HG02840 (cell line): ENCODE measurements around the gene PRKAG3.

Source experiments
- ATAC-seq: cut with Tn5 transposase; IDR thresholded peaks from one replicate; pipeline ENCODE4 v1.9.1; 2021; ENCODE audit warnings: mild to moderate bottlenecking, moderate library complexity, moderate number of reproducible peaks; ENCODE audit not compliant: unreplicated experiment, low FRiP score

The PRKAG3 gene

DNA sequence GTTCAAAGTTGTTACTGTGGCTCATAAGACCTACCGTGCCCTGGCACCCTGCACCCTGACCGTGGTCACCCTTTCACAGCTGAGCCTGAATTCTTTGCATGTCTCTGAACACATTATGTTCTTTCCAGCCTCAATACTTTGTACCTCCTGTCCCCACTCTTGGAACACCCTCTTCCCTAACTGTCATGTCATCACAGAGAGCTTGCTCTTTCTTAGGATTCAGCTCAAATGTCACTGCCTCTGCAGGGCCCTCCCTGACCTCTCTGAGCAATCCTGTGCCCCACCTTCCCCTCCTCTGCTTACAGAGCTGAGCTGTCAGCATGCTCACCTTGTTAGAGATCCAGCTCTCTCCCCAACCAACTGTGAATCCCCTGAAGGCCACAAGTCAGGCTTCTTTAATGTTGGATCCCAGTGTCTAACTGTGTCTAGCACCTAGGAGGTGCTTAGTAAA, 15.0 kb downstream of the PRKAG3 start:
- ATAC-seq = no peak

DNA sequence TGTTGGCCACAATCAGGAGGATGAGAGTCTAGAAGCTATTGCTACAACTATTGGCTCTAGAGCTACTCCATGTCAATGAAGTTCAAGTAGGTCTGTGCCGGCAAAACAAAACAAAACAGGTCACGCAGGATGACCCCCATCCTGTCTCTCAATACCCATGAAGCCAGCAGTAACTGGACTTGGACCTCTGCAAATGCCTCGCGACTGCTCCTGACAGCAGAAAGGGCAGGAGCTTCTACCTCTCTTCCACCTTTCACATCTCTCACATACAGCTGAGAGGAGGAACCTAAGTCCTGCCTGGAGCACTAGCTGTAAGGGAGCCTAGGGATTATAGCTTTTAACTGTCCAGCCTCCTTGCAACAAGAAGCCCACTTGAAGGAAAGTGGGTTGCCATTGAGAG, 16.0 kb downstream of the PRKAG3 start:
- ATAC-seq = no peak

DNA sequence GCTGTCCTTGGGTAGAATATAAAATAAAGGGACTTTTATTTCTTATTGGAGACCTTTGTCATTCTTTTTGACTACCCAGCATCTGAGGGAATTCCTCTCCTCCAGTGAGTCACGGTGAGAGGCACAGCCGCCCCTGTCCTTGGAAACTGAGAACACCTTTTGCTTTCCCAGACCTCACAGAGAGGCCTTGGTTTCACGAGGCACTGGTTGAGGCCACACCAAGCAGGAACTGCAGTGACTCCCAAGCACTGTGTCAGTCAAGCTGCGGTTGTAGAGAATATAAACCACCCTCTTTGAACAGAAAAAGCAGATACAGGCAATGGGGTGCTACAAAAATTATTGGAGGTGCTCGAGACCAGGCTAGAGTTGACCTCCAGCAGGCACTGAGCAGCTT, 16.4 kb downstream of the PRKAG3 start:
- ATAC-seq = no peak

DNA sequence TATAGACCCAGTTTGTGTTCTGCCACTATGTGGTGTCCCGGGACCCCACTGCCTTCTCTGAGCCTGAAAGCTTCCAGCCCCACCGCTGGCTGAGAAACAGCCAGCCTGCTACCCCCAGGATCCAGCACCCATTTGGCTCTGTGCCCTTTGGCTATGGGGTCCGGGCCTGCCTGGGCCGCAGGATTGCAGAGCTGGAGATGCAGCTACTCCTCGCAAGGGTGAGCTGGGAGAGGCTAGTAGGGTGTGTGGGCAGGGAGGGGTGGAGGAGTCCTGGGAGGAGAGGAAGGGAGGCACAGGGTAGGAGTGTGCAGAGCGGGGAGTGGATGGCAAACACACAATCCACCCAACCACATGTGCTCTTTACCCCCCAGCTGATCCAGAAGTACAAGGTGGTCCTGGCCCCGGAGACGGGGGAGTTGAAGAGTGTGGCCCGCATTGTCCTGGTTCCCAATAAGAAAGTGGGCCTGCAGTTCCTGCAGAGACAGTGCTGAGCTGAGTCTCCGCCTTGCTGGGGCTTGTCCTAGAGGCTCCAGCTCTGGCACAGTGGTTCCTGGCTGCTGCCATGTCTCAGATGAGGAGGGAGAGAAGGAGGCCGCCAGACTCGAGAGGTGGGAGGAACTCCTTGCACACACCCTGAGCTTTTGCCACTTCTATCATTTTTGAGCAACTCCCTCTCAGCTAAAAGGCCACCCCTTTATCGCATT, 16.9 kb downstream of the PRKAG3 start:
- ATAC-seq = no peak

DNA sequence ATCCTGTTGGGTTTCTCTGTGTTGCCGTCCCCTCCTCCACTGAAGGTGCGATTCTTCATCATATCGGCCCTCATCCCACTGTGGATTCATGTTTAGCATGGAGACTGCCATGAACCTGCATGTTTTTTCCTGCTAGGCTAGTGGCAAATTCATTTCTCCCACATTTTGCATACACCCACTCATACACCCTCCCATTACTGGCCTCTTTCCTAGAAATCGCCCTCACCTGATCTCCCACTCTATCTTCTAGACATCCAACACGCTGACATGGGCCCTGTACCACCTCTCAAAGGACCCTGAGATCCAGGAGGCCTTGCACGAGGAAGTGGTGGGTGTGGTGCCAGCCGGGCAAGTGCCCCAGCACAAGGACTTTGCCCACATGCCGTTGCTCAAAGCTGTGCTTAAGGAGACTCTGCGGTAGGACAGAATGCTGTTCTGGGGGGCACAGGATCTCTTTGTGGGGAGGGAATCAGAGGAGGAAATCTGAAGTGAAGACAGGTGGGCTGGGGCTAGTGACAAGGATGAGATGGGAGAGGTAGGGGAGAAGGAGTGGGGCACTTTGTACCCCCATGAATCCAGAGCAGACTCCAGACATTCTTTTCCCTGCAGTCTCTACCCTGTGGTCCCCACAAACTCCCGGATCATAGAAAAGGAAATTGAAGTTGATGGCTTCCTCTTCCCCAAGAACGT, 17.7 kb downstream of the PRKAG3 start:
- ATAC-seq = no peak

DNA sequence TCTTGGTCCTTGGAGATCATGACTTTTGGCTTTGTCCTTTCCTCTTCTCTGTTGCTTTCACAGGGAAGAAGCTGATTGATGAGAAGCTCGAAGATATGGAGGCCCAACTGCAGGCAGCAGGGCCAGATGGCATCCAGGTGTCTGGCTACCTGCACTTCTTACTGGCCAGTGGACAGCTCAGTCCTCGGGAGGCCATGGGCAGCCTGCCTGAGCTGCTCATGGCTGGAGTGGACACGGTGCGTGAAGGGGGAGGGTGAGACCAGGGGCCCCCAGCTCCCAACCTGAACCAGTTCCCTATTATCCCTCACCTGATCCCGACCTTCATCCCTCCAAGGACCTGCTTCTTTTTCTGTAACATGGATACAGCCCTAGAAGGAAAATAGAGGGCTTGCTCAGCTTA, 18.7 kb downstream of the PRKAG3 start:
- ATAC-seq = no peak

DNA sequence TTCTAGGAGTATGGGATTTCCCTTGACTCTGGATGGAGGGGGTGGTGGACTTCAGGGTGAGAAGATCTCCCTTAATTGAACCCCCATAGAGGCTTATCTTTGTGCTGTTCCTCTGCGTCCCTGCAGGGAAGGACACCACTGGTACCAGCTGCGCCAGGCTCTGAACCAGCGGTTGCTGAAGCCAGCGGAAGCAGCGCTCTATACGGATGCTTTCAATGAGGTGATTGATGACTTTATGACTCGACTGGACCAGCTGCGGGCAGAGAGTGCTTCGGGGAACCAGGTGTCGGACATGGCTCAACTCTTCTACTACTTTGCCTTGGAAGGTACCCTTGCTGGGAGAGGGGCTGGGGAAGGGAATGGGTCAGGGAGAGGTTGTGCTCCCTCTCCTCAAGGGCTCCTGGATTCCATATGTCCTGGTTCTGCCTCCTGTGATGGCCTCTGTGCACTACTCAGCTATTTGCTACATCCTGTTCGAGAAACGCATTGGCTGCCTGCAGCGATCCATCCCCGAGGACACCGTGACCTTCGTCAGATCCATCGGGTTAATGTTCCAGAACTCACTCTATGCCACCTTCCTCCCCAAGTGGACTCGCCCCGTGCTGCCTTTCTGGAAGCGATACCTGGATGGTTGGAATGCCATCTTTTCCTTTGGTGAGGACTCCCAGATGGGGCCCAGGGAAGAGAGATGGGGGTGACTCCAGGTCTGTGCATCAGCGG, 19.3 kb downstream of the PRKAG3 start:
- no peak for ATAC-seq

DNA sequence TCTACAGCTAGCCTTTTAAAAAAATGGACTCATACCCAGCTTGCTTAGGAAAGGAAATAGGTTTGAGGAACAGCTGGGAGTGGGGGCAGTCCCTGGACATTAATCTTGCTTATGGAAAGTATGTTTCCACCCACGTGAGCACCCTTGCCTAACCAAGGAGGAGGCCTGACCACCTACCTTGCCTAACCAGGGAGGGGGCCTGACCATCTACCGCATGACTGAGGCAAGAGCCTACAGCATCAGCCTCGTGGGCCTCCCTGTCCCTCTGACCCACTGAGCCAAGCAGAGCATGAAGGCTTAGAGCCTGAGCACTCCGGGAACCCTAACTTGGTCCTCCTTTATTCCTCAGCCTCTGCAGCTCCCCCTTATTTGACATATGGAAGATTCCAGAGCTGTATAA, 20.2 kb downstream of the PRKAG3 start:
- ATAC-seq = no peak

DNA sequence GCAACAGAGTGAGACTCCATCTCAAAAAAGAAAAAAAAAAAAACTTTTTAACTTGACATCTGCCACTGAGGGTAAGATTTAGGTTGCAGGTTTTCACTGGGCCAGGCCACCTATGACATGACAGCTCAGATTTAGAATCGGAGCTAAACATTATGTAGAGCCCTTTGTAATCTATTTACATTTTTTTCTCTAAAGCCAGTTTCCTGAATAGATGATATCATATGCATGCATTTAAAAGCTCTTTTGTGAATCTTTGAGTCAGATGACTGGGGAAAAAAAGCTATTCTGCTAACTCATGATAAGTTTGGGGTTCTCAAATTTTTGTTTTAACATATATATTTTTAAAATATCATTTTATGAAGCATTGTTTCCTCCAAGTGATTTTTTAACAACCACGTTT, 21.3 kb downstream of the PRKAG3 start:
- ATAC-seq = no peak

DNA sequence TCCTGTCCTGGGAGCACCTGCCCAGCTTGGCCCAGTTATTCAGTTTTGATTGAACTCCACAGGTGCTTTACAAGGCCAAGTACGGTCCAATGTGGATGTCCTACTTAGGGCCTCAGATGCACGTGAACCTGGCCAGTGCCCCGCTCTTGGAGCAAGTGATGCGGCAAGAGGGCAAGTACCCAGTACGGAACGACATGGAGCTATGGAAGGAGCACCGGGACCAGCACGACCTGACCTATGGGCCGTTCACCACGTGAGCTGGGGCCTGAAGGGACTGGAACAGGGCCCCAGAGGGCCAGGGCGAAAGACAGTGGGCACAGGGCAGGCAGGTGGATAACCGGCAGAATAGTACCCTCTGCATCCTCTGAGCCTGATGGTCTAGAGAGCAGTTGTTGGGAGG, 22.1 kb downstream of the PRKAG3 start:
- ATAC-seq = no peak

DNA sequence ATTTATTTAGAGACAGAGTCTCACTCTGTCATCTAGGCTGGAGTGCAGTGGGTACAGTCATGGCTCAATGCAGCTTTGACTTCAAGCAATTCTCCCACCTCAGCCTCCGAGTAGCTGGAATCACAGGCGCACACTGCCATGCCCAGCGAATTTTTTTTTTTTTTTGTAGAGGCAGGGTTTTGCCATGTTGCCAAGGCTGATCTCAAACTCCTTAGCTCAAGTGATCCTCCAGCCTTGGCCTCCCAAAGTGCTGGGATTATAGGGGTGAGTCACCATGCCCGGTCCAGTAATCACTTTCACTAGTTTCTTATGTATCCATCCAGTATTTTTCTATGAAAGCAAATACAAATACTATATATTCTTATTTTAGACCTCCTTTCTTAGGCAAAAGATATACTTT, 24.0 kb downstream of the PRKAG3 start:
- ATAC-seq = no peak

DNA sequence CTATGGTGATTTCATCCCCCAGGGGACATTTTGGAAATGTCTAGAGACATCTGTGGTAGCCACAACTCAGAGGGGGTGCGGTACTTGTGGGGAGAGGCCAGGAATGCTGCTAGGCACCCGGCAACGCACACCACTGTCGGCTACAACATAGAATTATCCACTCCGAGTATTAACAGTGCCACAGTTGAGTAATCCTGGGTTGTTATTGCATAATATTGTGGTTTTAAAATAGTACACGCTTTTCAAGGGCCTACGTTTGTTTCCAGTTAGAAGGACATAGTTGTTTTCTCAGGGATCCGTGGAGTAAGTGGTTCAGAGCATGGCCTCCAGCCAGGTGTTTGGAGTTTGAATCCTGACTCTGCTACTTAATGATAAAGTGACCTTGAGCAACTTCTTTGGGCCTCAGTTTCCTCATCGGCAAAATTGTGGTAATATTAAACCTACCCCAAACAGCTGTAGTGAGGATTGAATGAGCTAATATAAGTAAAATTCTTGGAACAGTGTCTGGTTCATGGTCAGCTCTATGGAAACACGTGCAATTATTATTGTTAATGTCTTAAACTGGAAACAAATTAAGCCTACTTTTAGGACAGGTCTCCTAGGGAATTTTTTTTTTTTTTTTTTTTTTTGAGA, 25.1 kb downstream of the PRKAG3 start:
- ATAC-seq = no peak

DNA sequence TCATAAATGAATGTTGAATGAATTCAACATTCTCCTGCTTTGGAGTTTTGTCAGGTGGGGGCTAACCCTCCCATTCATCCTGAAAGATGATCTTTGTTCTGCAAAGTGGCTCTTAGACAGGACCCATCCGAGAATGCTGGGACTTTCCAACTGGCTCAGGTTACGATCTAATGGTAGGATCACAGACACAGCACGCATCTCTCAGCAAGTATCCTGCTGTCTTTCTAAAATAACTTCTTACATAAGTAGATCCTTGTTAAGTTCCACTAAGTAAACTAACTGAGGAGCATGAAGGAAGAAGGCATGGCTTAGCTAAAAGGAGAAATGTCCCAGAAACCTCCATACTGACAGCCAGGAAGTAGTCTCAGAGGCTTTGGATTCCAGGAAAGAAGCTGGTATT, 26.0 kb downstream of the PRKAG3 start:
- ATAC-seq = no peak

DNA sequence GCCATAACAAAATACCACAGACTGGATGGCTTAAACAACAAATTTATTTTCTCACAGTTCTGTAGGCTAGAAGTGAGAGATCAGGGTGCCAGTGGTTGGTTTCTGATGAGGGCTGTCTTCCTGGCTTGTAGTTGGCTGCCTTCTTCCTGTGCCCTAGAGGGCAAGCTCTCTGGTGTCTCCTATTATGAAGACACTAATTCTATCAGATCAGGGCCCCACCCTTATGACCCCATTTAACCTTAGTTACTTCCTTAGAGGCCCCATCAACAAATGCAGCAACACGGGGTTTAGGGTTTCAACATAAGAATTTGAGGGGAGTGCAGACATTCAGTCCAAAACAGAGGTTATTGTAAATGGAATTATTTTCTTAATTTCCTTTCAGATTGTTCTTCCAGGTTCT, 26.8 kb downstream of the PRKAG3 start:
- no peak for ATAC-seq

DNA sequence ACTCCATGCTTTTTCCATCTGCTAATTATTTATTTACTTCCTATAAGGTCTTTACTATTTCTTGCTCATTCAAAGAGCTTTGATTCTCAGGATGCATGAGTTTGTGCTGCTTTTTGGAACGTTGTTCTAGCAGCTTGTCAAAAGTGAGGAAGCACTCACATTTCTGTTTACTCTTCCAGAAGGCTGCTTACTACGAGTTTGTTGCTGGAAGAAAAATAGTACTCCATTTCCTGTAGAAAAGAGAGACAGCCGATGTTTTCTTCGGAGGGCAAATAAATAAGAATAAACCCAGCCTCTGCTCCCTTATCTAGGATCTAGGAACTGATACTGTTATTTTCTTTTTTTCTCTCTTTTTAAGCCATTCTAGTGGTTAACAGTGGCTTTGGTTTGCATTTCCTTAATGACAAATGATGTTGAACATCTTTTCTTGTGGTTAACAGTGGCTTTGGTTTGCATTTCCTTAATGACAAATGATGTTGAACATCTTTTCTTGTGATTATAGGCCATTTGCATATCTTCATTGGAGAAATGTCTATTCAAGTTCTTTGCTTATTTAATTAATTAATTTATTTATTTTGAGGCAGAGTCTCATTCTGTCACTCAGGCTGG, 29.1 kb downstream of the PRKAG3 start:
- no peak for ATAC-seq

DNA sequence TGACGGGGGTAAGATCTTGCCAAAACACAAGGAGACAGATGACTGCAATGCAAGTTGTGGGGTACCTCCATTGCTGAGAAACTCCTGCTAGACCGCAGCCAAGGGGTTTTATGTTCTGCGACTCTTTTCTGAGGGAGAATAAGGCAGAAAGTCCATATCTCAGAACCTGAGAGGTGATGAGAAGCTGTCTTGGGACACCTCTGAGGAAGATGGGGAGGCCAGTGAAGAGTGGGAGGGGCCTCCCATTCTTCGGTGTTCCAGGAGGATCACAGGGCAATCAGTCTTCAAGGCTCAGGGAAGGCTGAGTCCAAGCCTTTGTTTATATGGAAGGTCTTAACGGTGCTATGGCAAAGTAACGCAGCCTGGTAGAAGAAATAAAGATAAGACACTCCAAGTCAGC, 31.6 kb downstream of the PRKAG3 start:
- ATAC-seq = no peak

DNA sequence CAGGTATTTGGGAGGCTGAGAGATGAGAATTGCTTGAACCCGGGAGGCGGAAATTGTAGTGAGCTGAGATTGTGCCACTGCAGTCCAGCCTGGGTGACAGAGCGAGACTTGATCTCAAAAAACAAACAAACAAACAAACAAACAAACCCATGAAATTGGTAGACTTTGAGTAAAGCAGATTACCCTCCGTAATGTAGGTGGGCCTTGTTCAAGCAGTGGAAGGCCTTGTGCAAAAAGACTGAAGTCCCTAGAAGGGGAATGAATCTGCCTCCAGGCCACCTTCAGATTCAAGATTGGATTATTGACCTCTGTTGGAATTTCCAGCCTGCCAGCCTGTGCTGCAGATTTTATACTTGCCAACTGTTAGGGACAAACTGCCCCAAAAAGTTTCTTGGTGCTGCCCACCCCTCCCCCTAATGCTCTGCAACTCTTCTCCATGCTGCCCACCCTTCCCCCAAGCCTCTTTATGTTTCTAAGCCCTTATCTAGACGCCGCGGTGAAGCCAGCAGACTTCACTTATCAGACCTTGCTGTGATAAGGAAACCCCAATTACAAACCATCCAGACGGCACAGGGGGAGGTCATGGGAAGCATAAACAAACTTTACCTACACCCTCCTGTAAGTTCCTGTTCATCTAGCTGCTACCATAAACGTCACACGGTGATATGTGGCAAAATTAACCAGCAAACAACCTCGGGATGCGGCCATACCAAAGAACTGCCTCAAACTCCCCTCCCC, 32.7 kb downstream of the PRKAG3 start:
- ATAC-seq = no peak

DNA sequence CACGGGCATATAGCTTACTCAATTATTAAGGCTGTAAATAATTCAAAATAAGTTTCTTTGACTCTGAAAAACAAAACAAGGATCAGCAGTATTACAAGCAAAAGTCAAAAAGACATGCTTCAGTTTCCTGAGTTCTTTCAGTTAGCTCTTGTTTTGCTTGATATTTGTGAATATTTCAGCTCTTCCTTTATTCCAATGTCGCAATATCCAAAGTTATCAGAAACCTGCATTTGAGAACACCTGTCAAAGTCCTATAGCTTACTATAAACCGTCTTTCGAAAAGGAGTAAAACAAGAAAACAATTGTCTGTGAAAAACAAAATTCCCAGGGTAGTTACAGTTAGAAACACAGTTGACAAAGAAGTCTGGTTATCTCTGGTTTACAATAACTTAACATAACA, 34.9 kb downstream of the PRKAG3 start:
- no peak for ATAC-seq

DNA sequence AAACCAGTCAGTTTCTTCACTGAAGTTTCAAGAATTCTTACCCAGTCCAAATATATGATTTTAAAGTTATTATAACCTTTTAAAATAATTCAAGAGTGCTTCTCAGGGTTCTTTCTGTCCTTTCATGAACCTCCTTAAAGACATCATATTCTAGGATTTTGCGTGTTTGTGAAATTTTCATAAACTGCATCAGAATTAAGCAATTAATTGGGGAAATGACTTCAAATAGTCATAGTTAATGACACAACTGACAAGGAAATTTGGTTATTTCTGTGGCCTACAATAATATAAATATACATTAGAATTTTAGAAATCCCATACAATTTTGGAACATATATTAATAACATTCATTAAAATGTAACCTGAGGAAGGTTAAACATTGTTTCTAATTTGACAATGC, 39.2 kb downstream of the PRKAG3 start:
- no peak for ATAC-seq
